Spleen (tissue), 11 donors: ENCODE data around the gene WDR4. TPM values are rescaled to one million over a fixed set of nuclear protein-coding genes. Genes with fewer than 3 reads are reported as not detected.
A peak's percentile ranks its signal among the peaks of the same experiment; 100 is the strongest.

Experiments
- DNase-seq: peaks from one replicate; pipeline ENCODE4 v3.0.0-alpha.2; 2020
- H3K27ac ChIP-seq, 8 donors: fragments of 200-600 bp; sonication (generic) in 7 of 8; 1 replicate in 4 of 8; 2 replicates in 4 of 8; pipeline versions ENCODE4 v1.5.0 to v1.8.0; 2016 to 2021; ENCODE audit warnings: inconsistent platforms in 4 of 8, mild to moderate bottlenecking in 4 of 8, moderate library complexity in 1 of 8
- H3K27me3 ChIP-seq, 7 donors: fragments of 200-600 bp; sonication (generic) in 6 of 7; replicated peaks in 1 of 7; 1 replicate in 4 of 7; 2 replicates in 3 of 7; pipeline versions ENCODE4 v1.5.0 to v1.8.0; 2016 to 2021; ENCODE audit warnings: inconsistent platforms in 3 of 7, mild to moderate bottlenecking in 1 of 7
- H3K36me3 ChIP-seq, 6 donors: fragments of 200-600 bp; sonication (generic) in 5 of 6; 1 replicate in 4 of 6; 2 replicates in 2 of 6; pipeline versions ENCODE4 v1.5.0 to v1.8.0; 2016 to 2021; ENCODE audit warnings: inconsistent platforms in 2 of 6
- H3K4me1 ChIP-seq, 6 donors: fragments of 200-600 bp; sonication (generic) in 5 of 6; 1 replicate in 3 of 6; 2 replicates in 3 of 6; pipeline versions ENCODE4 v1.5.0 to v1.8.0; 2016 to 2021; ENCODE audit warnings: inconsistent platforms in 3 of 6
- H3K4me3 ChIP-seq, 8 donors: fragments of 200-600 bp; sonication (generic) in 7 of 8; 1 replicate in 4 of 8; 2 replicates in 4 of 8; pipeline versions ENCODE4 v1.5.0 to v1.8.0; 2016 to 2021; ENCODE audit warnings: inconsistent platforms in 4 of 8, mild to moderate bottlenecking in 4 of 8, moderate library complexity in 2 of 8
- H3K9me3 ChIP-seq, 8 donors: fragments of 200-600 bp; sonication (generic) in 7 of 8; 1 replicate in 4 of 8; 2 replicates in 4 of 8; pipeline versions ENCODE4 v1.5.0 to v1.8.0; 2016 to 2021; ENCODE audit warnings: inconsistent platforms in 4 of 8
- CTCF ChIP-seq, 11 experiments: fragments of 200-600 bp in 7 of 11; fragments of 450-650 bp in 4 of 11; sonication (generic) in 4 of 11; IDR thresholded peaks in 8 of 11; conservative IDR thresholded peaks in 3 of 11; 1 replicate in 7 of 11; 2 replicates in 4 of 11; pipeline versions ENCODE4 v1.4.0 to v1.8.0; 2016 to 2021; ENCODE audit warnings: antibody characterized with exemption in 11 of 11, inconsistent platforms in 4 of 11, mild to moderate bottlenecking in 1 of 11
- POLR2A ChIP-seq, 3 donors: fragments of 450-650 bp; IDR thresholded peaks; one replicate each; pipeline ENCODE4 v1.5.1; 2017; ENCODE audit warnings: antibody characterized with exemption in 3 of 3, mild to moderate bottlenecking in 1 of 3
- POLR2AphosphoS5 ChIP-seq, 3 donors: sonication (generic); formaldehyde crosslinking; IDR thresholded peaks; one replicate each; pipeline ENCODE4 v1.5.1; 2017; ENCODE audit warnings: antibody characterized with exemption in 3 of 3
- WGBS, 5 donors: extraction: QIAGEN DNeasy Blood & Tissue Kit in 3 of 5; methylation state at CpG; one replicate each; pipeline versions ENCODE4 v1.1.5 to v1.1.7; 2013 to 2018; 5-methylcytosine and 5-hydroxymethylcytosine counted together
- intact Hi-C: fragments of 100-400 bp; cut with DNase I; formaldehyde crosslinking; loops from one replicate; pipeline ENCODE4 v1.15.0; 2023; ENCODE audit warnings: low total_unique reads
- polyA plus RNA-seq, 3 donors: library from polyadenylated mRNA; stranded (reverse); fragments of 200-250 nt; gene quantifications; one replicate each; pipeline ENCODE4 v1.2.1, GENCODE V29; 2013
- total RNA-seq, 7 donors: library from RNA; depleted of rRNA in 3 of 7; stranded (reverse); fragments of >200 nt in 3 of 7; fragmentation: NEBNext Ultra II Directional in 4 of 7; extraction: Animal tissue kit (Norgen Biotek cat#: 25700) in 4 of 7; gene quantifications; one replicate each; pipeline versions ENCODE4 v1.1.0 to v1.2.1, GENCODE V29; 2016 to 2021
- donor health status: healthy with polysubstance abuse.
- donor health status: DM: no; HTN: no; CAD: no; lungs with moderate emphysema.
- donor health status: DM: no; HTN: no; CAD: no.
- donor health status: Bipolar disorder and iron deficiency.
- donor health status: healthy.
- donor health status: DM: no; HTN: no; CAD: no.
- donor health status: DM: yes; HTN: yes; CAD: no.

Gene WDR4
- total and polyA plus RNA-seq, 10 donors, result 6.1 to 31.3 (median 18.5) TPM

DNA sequence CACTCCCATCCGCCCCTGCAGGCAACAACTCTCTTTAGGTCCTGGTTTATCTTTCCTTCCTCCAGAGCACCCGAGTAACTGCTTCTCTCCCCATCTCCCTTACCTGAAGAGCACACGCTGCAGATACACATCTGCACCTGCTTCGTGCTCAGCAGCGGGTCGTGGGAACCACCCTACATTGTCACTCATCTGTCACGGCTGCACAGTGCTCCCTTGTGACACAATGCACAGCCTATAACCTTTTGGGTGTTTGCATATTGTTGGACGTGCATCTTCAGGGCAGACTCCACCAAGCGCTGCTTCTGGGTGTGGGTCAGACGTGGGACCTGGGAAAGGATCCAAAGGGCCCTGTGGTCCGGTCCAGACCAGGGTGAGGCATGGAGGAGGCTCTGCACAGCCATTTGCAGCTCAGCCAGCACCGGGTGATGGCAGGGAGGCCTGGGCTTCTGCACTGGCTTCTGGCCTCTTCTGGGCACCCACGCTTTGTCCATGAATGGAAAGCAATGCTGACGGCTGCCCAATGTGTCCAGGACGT is 42.5 kb downstream of the WDR4 start:
- DNase-seq, result peak; percentile 54
- Histone ChIP-seq H3K27me3 (peaks cover 0 to 15% (median 0%) of the 10 kb centered on the region in 7 donors), H3K4me1 (peaks cover 0 to 35% (median 15%) of the 10 kb centered on the region in 6 donors), H3K27ac (no peak overlapping the region), H3K36me3 (peaks cover 0 to 30% (median 20%) of the 10 kb centered on the region in 6 donors), H3K9me3 (no peaks in the 10 kb centered on the region), H3K4me3 (no peak overlapping the region)
- intact Hi-C loops, result no loop called here
- TF ChIP-seq POLR2AphosphoS5 (IDR thresholded peaks at IDR 0.05) (no peak), POLR2A (IDR thresholded peaks at IDR 0.05) (no peak), CTCF (IDR thresholded peaks at IDR 0.05 in 8 of 11, conservative IDR thresholded peaks at IDR 0.05 in 3 of 11) (no peak)
- WGBS, 5 donors, result 59 to 74% (median 68%) methylated on average over 12 to 15 of the region's 15 CpGs

GRCh38 chr21:42836402-42836666 is 43.0 kb downstream of the WDR4 start:
- H3K36me3 ChIP-seq, result peaks cover 0 to 25% (median 15%) of the 10 kb centered on the region in 6 donors
- H3K4me3 ChIP-seq, result no peak overlapping the region
- H3K4me1 ChIP-seq, result peaks cover 0 to 37% (median 15%) of the 10 kb centered on the region in 6 donors
- H3K27ac ChIP-seq, result no peak overlapping the region
- no peak for DNase-seq
- TF ChIP-seq POLR2A (IDR thresholded peaks at IDR 0.05) (no peak), POLR2AphosphoS5 (IDR thresholded peaks at IDR 0.05) (no peak), CTCF (IDR thresholded peaks at IDR 0.05 in 8 of 11, conservative IDR thresholded peaks at IDR 0.05 in 3 of 11) (no peak)
- H3K27me3 ChIP-seq, result peaks cover 0 to 20% (median 0%) of the 10 kb centered on the region in 7 donors
- intact Hi-C loops, result no loop called here
- WGBS, 5 donors, result 67 to 96% (median 83%) methylated on average over 3 of the region's 3 CpGs
- H3K9me3 ChIP-seq, result no peaks in the 10 kb centered on the region

DNA sequence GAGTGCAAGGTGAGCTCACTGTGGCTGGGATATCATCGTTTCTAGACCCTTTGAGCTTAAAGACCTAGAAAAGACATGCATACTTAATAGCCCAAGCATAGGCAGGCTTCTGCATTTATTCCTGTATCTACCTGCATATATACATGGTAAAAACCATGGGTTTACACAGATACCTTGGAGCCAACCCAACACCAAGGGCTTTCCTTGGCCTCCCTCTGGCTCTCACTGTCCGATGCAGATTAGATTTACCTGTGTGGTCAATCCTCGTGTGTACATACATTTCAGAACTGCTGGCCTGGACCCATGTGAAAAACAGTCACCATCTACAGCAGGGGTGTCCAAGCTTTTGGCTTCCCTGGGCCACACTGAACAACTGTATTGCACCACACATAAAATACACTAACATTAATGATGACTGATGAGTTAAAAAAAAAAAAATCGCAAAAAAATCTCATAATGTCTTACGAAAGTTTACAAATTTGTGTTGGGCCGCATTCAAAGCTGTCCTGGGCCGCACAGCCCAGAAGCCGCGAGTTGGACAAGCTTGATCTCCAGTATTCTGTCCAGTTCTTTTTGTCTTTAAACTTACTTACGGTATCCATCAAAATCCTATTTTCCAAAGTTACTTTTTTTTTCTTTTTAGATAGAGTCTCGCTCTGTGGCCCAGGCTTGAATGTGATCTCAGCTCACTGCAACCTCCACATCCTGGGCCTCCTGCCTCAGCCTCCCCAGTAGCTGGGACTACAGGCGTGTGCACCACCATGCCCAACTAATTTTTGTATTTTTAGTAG is 43.5 kb downstream of the WDR4 start:
- H3K4me1 ChIP-seq, result peaks cover 0 to 42% (median 17%) of the 10 kb centered on the region in 6 donors
- no peak for TF ChIP-seq POLR2A (IDR thresholded peaks at IDR 0.05)
- H3K27me3 ChIP-seq, result peaks cover 0 to 25% (median 0%) of the 10 kb centered on the region in 7 donors
- H3K36me3 ChIP-seq, result peaks cover 0 to 20% (median 10%) of the 10 kb centered on the region in 6 donors
- no peaks in the 10 kb centered on the region for H3K9me3 ChIP-seq
- H3K4me3 ChIP-seq, result no peak overlapping the region
- no peak overlapping the region for H3K27ac ChIP-seq
- WGBS, 5 donors, result 83 to 86% (median 84%) methylated on average over 12 of the region's 12 CpGs
- intact Hi-C loops, result no loop called here
- peak; percentile 34 for DNase-seq

DNA sequence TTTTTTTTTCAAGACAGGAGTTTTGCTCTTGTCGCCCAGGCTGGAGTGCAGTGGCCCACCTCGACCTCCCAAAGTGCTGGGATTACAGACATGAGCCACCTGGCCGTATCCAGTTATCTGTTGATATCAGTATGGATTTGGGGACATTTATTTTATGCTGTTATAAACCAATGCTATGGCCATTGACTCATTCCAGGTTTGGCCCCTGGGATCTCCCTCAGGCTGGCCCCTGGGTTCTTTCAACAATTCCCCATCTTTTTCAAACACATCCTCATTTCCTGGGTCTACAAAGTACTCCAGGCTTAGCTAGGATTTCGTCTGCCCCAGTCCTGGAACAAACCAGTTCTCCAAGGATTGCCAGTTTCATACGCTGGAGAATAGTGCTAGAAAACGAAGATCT is 44.1 kb downstream of the WDR4 start:
- no peak for TF ChIP-seq POLR2A (IDR thresholded peaks at IDR 0.05)
- TF ChIP-seq POLR2AphosphoS5 (IDR thresholded peaks at IDR 0.05), result no peak
- no peak for TF ChIP-seq CTCF (IDR thresholded peaks at IDR 0.05 in 8 of 11, conservative IDR thresholded peaks at IDR 0.05 in 3 of 11)
- Histone ChIP-seq H3K27me3 (peaks cover 0 to 31% (median 0%) of the 10 kb centered on the region in 7 donors), H3K4me3 (no peak overlapping the region), H3K9me3 (no peaks in the 10 kb centered on the region), H3K27ac (no peak overlapping the region), H3K36me3 (peaks cover 0 to 14% (median 4%) of the 10 kb centered on the region in 6 donors), H3K4me1 (peaks cover 0 to 48% (median 21%) of the 10 kb centered on the region in 6 donors)
- DNase-seq, result peak; percentile 21
- intact Hi-C loops, result no loop called here
- WGBS, 5 donors, result 79 to 89% (median 82%) methylated on average over 6 of the region's 6 CpGs
